NCI-H748 (cell line): ENCODE results near the gene SYT12.

Source experiments
- DNase-seq: peaks from one replicate; lab custom pipeline; 2025; ENCODE audit not compliant: unreplicated experiment; lab: John Stamatoyannopoulos, UW

The SYT12 gene

DNA sequence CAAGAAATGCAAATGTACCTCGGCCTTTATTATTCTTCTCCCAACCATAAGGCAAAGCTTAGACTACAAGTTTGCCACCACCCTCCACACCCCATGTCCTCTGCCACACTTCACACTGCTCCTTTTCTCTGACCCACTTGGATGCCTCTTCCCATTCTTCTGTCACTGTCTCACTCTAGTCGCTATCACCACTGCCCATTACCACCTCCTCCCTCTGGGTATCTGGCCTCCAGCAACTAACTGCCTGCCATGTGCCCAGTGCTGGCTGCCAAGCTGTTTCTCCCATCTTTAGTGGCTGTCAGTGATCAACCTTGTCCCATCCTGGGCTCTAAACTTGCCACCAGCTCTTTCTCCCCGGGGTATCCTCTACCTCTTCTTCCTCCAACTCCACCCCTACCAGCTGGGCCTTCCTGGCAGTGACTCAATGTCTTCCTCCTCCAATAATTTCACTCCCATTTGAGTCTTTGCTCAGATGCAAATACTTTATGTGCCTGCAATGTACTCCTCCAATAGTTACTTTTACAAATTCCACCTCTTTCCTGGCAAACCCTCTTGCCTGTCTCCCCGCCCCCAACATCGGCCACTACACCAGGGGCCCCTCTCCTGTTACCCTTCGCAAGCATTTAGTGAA lies 76.0 kb downstream of the SYT12 start:
- no peak for DNase-seq

DNA sequence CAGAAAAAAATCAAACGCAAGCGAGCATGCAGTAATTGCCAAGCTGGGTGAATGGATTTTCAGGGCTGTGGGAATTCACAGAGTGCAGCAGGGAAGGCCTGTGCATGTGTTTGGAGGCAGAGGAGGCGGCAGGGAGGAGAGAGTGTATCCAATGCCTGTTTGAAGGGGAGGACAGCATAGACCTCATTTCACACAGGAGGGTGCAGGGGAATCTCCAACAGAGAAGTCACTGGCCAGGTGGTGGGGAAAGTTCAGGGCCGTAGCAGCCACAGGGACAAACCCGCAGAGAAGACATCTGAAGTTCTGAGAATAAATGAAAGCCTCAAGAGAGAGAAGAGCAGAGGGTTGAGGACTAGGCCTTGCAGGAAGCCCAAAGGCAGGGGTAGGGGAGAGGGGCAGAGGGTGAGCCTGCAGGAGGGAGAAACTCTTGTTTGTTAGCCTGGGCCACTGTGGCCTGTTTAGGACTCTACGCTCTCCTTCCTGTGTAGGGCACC lies 76.9 kb downstream of the SYT12 start:
- DNase-seq, result no peak
